A673 (cell line): ENCODE results near the gene C1QTNF9B. TPM values are rescaled to one million over a fixed set of nuclear protein-coding genes. Genes with fewer than 3 reads are reported as not detected.
"Not testable (repeated sequence)": the region's sequence is repeated elsewhere in the genome, so short reads cannot be mapped to it uniquely, and the experiment has no call there.

ENCODE experiments used
- Bru-seq: library from RNA; stranded (reverse); fragments of 400-500 nt; gene quantifications from one replicate; lab custom pipeline; 2021; lab: Mats Ljungman, UMichigan
- BruChase-seq, 2 experiments: library from RNA; stranded (reverse); fragments of 400-500 nt; gene quantifications; one replicate each; lab custom pipeline; 2021; lab: Mats Ljungman, UMichigan
- BruUV-seq: library from RNA; stranded (reverse); fragments of 400-500 nt; replicated peaks from 2 replicates; lab custom pipeline; 2021; lab: Mats Ljungman, UMichigan
- CTCF ChIA-PET: fragments of 300-600 bp; sonication (Branson Sonifier 250); formaldehyde crosslinking; loops from one replicate; lab custom pipeline; 2022; ENCODE audit warnings: antibody characterized with exemption; lab: Charles Lee
- POLR2A ChIA-PET: fragments of 300-600 bp; sonication (Branson Sonifier 250); formaldehyde crosslinking; loops from one replicate; lab custom pipeline; 2022; ENCODE audit warnings: antibody characterized with exemption; ENCODE audit not compliant: low non-redundant PET; lab: Charles Lee
- DNase-seq: peaks from one replicate; pipeline ENCODE4 v3.0.0-alpha.2; 2015; ENCODE audit warnings: low spot score
- H3K27ac ChIP-seq: fragments of 200-600 bp; sonication (generic); 2 replicates; pipeline ENCODE4 v1.5.1; 2016; ENCODE audit warnings: mixed run types, low read depth, mild to moderate bottlenecking, mixed read lengths, antibody characterized with exemption, low read length; ENCODE audit not compliant: poor library complexity, severe bottlenecking
- H3K27me3 ChIP-seq: fragments of 200-600 bp; sonication (generic); replicated peaks from 2 replicates; pipeline ENCODE4 v1.6.1; 2017; ENCODE audit warnings: mixed run types, low read depth, mild to moderate bottlenecking, mixed read lengths, antibody characterized with exemption, low read length; ENCODE audit not compliant: insufficient read depth, poor library complexity
- H3K36me3 ChIP-seq: fragments of 200-600 bp; sonication (generic); 2 replicates; pipeline ENCODE4 v1.6.1; 2016; ENCODE audit warnings: mixed run types, mild to moderate bottlenecking, mixed read lengths, antibody characterized with exemption, low read length; ENCODE audit not compliant: insufficient read depth, poor library complexity, severe bottlenecking
- H3K4me1 ChIP-seq: fragments of 200-600 bp; sonication (generic); 2 replicates; pipeline ENCODE4 v1.6.1; 2017; ENCODE audit warnings: mixed run types, mild to moderate bottlenecking, mixed read lengths, antibody characterized with exemption, low read length; ENCODE audit not compliant: insufficient read depth, poor library complexity, severe bottlenecking
- H3K4me3 ChIP-seq: fragments of 200-600 bp; sonication (generic); 2 replicates; pipeline ENCODE4 v1.5.1; 2016; ENCODE audit warnings: low read depth, mixed run types, mild to moderate bottlenecking, mixed read lengths, low read length; ENCODE audit not compliant: poor library complexity, severe bottlenecking
- H3K9me3 ChIP-seq: fragments of 200-600 bp; sonication (generic); 2 replicates; pipeline ENCODE4 v1.6.1; 2016; ENCODE audit warnings: mixed run types, low read depth, mild to moderate bottlenecking, mixed read lengths, antibody characterized with exemption, low read length; ENCODE audit not compliant: poor library complexity, severe bottlenecking
- EZH2 ChIP-seq: fragments of 200-600 bp; sonication (generic); IDR thresholded peaks from 2 replicates; pipeline ENCODE4 v1.6.1; 2017; ENCODE audit warnings: borderline replicate concordance, low read depth, mild to moderate bottlenecking, mixed read lengths, antibody characterized with exemption, low read length; ENCODE audit not compliant: poor library complexity, severe bottlenecking
- intact Hi-C: fragments of 100-400 bp; cut with micrococcal nuclease; formaldehyde crosslinking; loops from one replicate; pipeline ENCODE4 v1.10.0; 2022; ENCODE audit not compliant: unreplicated experiment
- long read RNA-seq: library from polyadenylated mRNA; stranded (forward); transcript quantifications from one replicate; pipeline ENCODE4 v2.0.0, GENCODE V29; 2022
- total RNA-seq: library from RNA; stranded (reverse); gene quantifications from 2 replicates; pipeline ENCODE4 v1.2.3, GENCODE V29; 2021
- TF ChIP-seq, protein P1 (sequence below): fragments of 300-800, 200-600 bp; sonication (generic); conservative IDR thresholded peaks from 2 replicates; pipeline ENCODE4 v1.5.1; 2017; ENCODE audit warnings: low read depth, mild to moderate bottlenecking, antibody characterized with exemption, low read length, moderate library complexity, mixed read lengths

The C1QTNF9B gene
- not detected in 2 replicates for total RNA-seq
- not detected for Bru-seq, nascent RNA
- BruChase-seq, experiment 1, labeled RNA remaining after a 2-hour chase, result percentile 11 among the genes with signal in this experiment
- percentile 10 among the genes with signal in this experiment for BruChase-seq, experiment 2, labeled RNA remaining after a 6-hour chase
- long read RNA-seq, result 0 reads

DNA sequence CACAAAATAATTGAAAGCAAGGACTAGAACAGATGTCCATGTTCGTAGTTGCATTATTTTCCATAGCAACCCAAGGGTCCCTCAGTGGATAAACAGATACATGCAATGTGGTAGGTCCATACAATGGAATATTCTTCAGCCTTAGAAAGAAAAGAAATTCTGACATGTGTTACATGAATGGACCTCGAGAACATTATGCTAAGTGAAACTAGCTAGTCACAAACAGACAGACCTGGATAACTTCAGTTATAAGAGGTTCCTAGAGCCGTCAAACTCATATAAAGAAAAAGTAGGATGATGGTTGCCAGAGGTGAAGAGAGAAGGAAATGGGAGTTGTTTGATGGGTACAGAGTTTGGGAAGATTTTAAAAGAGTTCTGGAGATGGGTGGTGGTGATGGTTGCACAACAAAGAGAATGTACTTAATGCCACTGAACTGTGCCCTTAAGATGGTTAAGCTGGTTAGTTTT, at the start of gene C1QTNF9B:
Gene C1QTNF9B (minus strand): TSS at position 51 of the 468 bp plus-strand sequence.
- CTCF ChIA-PET, H3K4me1 ChIP-seq, intact Hi-C loops, H3K4me3 ChIP-seq, DNase-seq, POLR2A ChIA-PET, H3K27me3 ChIP-seq, H3K27ac ChIP-seq, H3K36me3 ChIP-seq, H3K9me3 ChIP-seq, BruUV-seq: not testable (repeated sequence)

DNA sequence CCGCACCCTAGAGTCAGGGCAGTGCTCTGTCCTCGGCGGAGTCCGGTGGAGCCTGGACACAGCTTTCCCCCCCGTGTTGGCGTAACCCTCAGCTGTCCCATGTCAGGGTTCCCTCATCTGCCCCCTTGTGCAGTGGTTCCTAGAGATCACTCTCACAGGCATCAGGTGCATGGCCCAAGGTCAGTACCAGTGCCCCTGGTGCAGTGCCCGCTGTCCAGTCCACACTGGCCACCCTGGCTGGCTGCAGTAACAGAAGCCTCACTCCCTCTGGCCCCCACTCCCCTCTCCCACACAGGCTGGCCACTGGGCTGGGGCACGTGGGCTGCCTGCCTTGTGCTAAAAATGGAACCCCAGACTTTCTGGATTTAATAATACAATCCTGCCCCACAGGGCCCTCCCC, 49.6 kb upstream of the C1QTNF9B start:
- no peak overlapping the region for H3K27ac ChIP-seq
- BruUV-seq, result no TSS peak
- no peak for TF ChIP-seq EZH2
- TF ChIP-seq, protein P1, sequence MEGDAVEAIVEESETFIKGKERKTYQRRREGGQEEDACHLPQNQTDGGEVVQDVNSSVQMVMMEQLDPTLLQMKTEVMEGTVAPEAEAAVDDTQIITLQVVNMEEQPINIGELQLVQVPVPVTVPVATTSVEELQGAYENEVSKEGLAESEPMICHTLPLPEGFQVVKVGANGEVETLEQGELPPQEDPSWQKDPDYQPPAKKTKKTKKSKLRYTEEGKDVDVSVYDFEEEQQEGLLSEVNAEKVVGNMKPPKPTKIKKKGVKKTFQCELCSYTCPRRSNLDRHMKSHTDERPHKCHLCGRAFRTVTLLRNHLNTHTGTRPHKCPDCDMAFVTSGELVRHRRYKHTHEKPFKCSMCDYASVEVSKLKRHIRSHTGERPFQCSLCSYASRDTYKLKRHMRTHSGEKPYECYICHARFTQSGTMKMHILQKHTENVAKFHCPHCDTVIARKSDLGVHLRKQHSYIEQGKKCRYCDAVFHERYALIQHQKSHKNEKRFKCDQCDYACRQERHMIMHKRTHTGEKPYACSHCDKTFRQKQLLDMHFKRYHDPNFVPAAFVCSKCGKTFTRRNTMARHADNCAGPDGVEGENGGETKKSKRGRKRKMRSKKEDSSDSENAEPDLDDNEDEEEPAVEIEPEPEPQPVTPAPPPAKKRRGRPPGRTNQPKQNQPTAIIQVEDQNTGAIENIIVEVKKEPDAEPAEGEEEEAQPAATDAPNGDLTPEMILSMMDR, result no peak
- H3K9me3 ChIP-seq, result no peaks in the 10 kb centered on the region
- no peaks in the 10 kb centered on the region for H3K27me3 ChIP-seq
- H3K4me3 ChIP-seq, result no peak overlapping the region
- no peak for DNase-seq
- H3K4me1 ChIP-seq, result no peaks in the 10 kb centered on the region
- H3K36me3 ChIP-seq, result no peaks in the 10 kb centered on the region
- ChIA-PET POLR2A (no interaction called here), CTCF (no interaction called here)
- intact Hi-C loops, result no loop called here

DNA sequence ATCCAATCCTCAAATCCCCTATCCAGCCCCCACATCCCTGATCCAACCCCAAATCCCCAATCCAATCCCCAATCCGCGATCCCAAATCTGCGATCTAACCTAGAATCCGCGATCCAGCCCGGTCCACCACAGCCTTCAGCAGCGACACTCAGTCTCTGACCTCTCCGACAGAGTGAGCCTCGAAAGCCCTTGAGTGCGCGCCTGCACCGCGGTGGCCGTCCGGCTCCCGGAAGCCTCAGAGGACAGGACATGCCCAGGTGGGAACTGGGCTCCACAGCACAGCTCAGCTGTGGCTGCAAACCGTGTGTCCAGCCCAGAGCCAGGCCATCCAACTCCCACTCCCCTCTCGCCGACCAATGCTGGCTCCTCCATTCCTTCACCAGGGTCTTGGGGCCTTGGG, 48.8 kb upstream of the C1QTNF9B start:
- H3K36me3 ChIP-seq, result no peaks in the 10 kb centered on the region
- no peaks in the 10 kb centered on the region for H3K9me3 ChIP-seq
- ChIA-PET CTCF (no interaction called here), POLR2A (no interaction called here)
- DNase-seq, result no peak
- no peaks in the 10 kb centered on the region for H3K27me3 ChIP-seq
- H3K27ac ChIP-seq, result no peak overlapping the region
- TF ChIP-seq, protein P1, result no peak
- TF ChIP-seq EZH2, result no peak
- intact Hi-C loops, result no loop called here
- no peaks in the 10 kb centered on the region for H3K4me1 ChIP-seq
- H3K4me3 ChIP-seq, result no peak overlapping the region
- BruUV-seq, result no TSS peak

DNA sequence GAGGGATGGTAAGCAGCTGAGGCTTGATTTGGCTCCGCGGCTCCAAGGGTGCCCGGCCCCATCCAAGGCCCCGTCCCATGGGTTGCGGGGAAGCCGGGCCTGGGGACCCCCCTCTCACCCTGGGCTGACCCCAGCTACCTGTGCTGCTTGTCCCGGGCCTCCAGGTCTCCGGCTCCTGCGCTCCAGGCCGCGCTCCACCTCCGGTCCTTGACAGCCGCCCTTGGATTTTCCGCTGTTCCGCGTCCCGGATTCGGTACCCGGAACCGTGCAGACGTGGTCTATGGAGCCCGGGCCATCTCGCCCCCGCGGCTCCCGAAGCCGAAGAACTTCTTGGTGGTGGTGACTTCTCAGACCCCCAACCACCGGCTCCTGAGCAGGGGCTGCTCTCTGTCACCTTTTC, 48.3 kb upstream of the C1QTNF9B start:
- intact Hi-C loops, result no loop called here
- BruUV-seq, result no TSS peak
- no peaks in the 10 kb centered on the region for H3K4me1 ChIP-seq
- TF ChIP-seq, protein P1, result no peak
- no peak for TF ChIP-seq EZH2
- H3K27ac ChIP-seq, result no peak overlapping the region
- H3K4me3 ChIP-seq, result no peak overlapping the region
- ChIA-PET POLR2A (no interaction called here), CTCF (no interaction called here)
- no peaks in the 10 kb centered on the region for H3K36me3 ChIP-seq
- no peaks in the 10 kb centered on the region for H3K9me3 ChIP-seq
- H3K27me3 ChIP-seq, result no peaks in the 10 kb centered on the region
- DNase-seq, result no peak
